Right ventricle myocardium superior (tissue), 1 donor: ENCODE results near the gene PARVG. TPM values are rescaled to one million over a fixed set of nuclear protein-coding genes. Genes with fewer than 3 reads are reported as not detected.
"Not testable (repeated sequence)": the region's sequence is repeated elsewhere in the genome, so short reads cannot be mapped to it uniquely, and the experiment has no call there.

ENCODE experiments used
- ATAC-seq: fragments of 200-7000 bp; cut with Tn5 transposase; one replicate; pipeline ENCODE4 v1.9.1; 2020; ENCODE audit warnings: mild to moderate bottlenecking; ENCODE audit not compliant: poor library complexity
- DNase-seq: peaks from one replicate; pipeline ENCODE4 v3.0.0-alpha.2; 2020
- intact Hi-C: fragments of 100-400 bp; cut with DNase I; formaldehyde crosslinking; loops from one replicate; pipeline ENCODE4 v1.11.2; 2022
- total RNA-seq: library from RNA; stranded (reverse); fragmentation: NEBNext Ultra II Directional; extraction: Animal tissue kit (Norgen Biotek cat#: 25700); gene quantifications from one replicate; pipeline ENCODE4 v1.2.1, GENCODE V29; 2021
- donor health status: DM: no; HTN: yes; CAD: no; lungs with severe emphysema.

PARVG gene
- total RNA-seq, 1 donor from 2014 or later = 3.5 TPM

GRCh38 chr22:44219101-44219870 lies 38.6 kb downstream of the PARVG start:
- no peak for DNase-seq
- intact Hi-C loops = no loop called here
- ATAC-seq = no peak

DNA sequence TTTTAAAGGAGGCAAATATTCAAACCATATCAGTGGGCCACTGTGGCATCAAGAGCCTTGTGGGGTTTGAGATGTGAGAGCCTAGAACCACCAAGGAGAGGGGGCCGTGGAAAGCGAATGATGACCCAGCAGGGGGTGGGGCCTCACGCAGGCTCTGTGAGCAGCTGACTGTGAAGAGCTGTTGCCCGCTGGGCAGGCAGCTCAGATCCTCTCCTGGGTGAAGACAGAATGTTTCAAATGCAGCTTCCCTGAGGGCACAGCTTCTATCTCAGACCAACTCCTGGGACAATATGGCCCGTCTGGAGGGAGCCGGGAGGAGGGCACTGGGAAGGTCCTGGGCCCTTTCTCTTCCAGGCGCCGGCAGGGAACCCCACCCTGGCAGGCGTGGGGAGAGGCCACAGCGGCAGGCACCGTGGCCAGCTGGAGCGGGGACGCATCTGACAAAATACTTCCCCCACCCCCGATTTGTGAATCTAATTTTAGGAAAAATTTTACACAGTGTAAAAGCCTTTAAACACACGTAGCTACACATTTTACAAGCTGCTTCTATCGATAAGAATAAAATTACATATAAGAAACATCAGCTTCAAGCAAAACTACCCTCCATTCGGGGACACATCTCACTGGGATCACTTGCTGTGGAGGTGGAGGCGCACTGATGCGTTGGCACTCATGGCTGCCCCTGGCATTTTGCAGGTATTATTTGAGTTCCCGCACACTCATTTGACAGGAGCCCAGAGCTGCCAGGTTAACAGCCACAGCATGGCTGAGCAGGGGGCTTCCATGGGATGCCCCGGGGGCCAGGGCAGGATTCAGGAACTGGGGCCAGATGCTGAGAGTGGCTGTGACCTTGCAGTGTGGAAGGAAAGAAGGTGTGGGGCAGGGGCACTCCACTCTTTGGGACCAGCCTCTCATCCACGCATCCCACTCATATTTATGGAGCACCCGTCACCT lies 40.3 kb downstream of the PARVG start:
- ATAC-seq = no peak
- intact Hi-C loops = no loop called here
- peak; percentile 15 for DNase-seq

DNA sequence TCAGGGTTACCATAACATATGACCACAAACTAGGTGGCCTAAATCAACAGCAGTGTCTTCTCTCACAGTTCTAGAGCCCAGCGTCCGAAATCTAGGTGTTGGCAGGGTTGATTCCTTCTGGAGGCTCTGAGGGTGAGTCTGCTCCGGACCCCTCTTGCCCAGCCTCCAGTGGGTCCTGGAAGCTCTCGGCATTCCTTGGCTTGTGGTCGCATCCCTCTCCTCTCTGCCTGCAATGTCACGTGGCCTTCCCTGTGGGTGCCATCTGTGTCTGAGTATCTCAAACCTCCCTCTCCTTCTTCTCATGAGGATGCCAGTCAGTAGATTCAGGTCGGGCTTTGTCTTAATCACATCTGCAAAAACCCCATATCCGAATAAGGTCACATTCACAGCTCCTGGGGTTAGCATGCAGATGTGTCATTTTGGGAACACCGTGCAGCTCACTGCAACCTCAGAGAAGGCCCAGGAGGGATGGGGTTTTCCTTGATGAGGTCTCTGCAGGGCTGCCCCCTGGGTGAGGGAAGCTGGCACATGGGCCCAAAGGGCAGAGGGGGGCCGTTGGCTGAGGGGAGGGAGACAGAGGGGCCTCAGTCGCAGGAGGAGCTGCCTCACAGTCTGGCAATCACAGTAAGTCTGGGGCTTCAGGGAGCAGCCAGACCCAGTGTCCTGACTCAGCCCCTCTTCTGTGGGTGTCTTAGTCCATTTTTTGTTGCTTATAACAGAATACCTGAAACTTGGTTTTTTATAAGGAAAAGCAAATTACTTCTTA lies 41.2 kb downstream of the PARVG start:
- no peak for ATAC-seq
- peak; percentile 13 for DNase-seq
- intact Hi-C loops = no loop called here

DNA sequence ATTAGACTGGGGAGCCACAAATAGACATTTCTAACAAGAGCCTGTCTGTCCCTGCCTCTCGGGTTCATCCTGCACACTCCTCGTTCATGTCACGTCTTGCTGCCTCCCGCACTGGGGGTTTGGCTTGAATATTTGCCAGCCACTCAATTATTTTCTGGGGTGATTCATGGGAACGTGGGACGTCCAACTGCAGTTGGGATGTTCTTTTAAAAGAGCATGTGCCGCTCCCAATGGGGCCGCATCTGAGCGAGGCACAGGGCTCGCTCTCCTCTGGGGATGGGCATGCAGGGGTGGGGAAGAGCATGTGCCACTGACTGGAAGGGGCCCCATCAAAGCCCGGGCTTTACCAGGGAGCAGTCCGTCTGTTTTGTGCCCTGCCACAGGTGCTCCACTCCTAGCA lies 43.4 kb downstream of the PARVG start:
- intact Hi-C loops = no loop called here
- no peak for DNase-seq
- ATAC-seq = no peak

DNA sequence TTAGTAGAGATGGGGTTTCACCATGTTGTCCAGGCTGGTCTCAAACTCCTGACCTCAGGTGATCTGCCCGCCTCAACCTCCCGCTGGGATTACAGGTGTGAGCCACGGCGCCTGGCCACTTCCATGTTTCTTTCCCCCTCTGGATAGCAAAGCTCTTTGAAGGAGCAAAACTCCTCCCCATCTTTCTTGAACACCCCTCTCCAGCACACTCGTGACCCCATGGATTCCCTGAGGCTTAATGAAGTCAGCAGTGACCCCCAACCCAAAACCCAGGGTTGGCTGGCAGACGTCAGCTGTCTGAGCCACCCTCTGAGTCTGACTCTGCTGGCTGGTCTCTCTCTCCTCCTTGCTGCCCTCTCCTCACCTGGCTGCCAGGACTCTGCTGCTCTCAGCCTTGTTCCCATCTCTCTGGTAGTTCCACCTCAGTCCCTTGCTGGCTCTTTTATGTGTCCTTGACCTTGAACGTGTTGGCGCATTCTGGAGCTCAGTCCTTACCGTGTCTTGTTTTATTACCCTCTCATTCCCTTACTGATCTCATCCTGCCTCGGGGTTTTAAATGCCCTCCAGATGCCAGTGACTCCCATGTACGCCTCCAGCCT lies 44.5 kb downstream of the PARVG start:
- ATAC-seq (no peak), DNase-seq (no peak)
- intact Hi-C loops = no loop called here

DNA sequence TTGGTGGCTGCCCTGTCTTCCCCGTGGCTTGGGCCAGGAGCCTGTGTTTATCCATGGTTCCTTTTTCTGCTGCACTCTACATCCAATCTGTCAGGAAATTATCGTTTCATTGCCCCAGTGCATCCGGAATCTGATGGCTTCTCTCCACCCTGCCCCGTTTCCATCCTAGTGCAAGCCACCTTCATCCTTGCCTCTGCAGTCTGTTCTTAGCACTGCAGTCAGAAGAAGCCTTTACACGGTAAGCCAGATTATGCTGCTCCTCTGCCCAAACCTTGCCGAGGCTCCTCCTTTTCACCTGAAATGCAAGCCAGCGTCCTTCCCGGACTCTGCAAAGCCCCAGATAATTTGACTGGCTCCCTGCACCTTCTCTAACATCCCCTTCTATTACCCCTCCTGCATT lies 45.1 kb downstream of the PARVG start:
- no peak for ATAC-seq
- no peak for DNase-seq
- intact Hi-C loops = no loop called here

DNA sequence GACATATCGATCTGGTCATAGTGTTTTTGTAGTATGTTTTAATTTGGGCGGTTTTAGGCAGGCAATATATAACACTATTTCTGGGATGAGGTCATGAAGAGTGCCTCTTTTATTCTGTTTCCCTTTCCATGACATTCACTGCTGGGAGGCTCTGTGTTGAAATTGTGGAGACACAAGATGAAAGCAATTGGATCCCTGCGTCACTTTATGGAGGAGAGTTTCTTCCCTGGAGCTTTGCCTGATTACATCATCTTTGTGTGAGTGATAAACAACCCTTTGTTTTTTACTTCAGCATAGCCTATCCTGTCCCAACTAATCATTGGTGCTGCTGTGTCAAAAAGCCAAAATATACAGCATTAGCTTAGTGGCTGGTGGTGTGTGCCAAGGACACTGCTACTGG lies 48.6 kb downstream of the PARVG start:
- ATAC-seq = no peak
- intact Hi-C loops = no loop called here

GRCh38 chr22:44229809-44230208 lies 49.1 kb downstream of the PARVG start:
- intact Hi-C loops = no loop called here
- ATAC-seq (no peak), DNase-seq (no peak)

More for the DNA sequence above, 48.6 kb downstream of the PARVG start:
- DNase-seq = no peak

DNA sequence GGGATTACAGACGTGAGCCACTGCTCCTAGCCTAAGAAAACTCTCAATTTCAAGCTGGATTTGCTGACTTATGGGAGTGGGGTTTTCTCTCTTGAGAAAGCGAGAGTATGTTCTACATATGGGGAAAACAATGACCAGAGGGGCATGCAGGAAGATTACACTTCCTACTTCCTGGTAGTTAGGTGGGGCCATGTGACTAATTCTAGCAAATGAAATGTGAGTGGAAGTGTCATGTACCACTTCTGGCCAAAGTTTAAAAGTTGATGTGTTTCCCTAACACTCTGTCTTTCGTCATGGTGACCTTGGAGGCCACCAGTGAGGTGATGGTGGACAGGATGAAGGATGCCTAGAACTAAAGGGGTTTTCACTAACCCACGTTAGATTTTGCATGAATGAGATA lies 50.5 kb downstream of the PARVG start:
- intact Hi-C loops = no loop called here
- ATAC-seq (no peak), DNase-seq (no peak)

DNA sequence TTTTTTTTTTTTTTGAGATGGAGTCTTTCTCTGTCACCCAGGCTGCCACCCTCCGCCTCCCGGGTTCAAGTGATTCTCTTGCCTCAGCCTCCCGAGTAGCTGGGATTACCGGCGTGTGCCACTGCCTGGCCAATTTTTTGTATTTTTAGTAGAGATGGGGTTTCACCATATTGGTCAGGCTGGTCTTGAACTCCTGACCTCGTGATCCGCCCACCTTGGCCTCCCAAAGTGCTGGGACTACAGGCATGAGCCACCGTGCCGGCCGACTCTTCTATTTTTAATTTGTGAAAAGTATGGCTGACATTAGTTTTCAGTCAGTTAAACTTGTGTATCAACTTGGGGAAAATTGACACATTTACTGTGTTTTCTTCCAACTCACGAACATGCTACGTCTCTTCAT lies 53.6 kb downstream of the PARVG start:
- ATAC-seq, intact Hi-C loops, DNase-seq: not testable (repeated sequence)

DNA sequence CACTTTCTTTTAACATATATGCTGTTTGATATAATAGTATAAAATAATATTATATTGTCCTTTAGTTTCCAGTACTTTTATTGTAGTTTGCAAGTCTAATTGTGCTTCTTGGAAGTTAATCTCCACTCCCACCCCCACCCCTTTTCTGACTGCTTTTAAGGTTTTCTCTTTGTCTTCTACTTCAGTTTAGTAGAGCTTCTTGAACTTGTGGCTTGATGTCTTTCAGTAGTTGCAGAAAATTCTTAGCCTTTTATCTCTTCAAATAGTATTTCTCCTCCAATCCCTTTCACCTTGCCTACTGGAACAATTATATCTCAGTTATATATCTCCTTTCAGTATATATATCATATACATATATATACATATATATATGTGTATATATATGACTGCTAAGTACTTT lies 56.6 kb downstream of the PARVG start:
- DNase-seq (no peak), ATAC-seq (no peak)
- intact Hi-C loops = no loop called here

DNA sequence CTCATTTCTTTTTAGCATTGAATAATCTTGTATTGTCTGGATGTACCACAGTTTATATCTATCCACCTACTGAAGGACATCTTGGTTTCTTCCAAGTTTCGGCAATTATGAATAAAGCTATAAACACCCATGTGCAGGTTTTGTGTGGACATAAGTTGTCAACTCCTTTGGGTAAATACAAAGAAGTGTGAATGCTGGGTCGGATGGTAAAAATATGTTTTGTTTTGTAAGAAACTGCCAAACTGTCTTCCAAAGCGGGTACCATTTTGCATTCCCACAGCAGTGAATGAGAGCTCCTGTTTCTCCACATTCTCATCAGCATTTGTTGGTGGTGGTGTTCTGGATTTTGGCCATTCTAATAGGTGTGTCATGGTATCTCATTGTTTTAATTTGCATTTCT lies 60.4 kb downstream of the PARVG start:
- ATAC-seq, DNase-seq: not testable (repeated sequence)
- intact Hi-C loops = loop anchor here (10.0 kb wide), 1 partner anchor 74 kb away; the partner anchor contains the start of gene SHISAL1

DNA sequence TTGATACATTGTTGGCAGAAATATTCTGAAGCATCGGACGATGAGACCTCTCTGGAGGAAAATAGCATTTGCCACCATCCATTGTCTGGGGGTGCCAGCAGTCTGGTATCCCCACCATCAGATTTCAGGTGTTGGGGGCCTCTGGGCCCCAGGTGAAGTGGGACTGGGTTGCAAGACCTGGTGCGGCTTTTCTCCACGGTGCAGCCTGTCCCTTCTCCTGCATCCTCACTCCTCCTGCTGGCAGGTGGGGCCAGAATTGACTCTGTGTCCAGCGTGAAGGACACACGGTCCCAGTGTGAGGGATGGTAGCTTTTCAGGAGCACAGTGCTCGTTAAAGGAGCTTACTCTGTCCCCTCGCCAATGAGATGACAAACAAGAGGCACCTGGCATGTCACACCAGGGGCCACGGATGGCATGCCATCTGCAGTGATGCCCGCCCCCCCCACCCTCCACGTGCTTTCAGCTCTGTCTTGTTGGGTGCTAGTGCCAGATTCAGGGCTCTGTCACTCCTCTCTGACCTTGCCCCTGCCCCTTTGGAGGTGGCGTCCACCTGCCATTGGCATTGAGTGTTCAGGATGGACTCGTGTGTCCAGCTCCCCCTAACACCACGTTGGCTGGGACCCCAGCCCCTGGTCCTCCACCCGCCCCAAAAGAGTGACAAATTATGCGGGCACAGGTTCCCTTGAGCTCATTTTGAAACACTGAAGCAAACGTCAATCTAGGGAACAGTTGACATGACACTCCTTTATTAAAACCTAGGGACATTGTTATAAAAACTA lies 62.4 kb downstream of the PARVG start:
- no peak for DNase-seq
- intact Hi-C loops = loop anchor here (10.0 kb wide), 1 partner anchor 72 kb away; the partner anchor contains the start of gene SHISAL1
- ATAC-seq = no peak

DNA sequence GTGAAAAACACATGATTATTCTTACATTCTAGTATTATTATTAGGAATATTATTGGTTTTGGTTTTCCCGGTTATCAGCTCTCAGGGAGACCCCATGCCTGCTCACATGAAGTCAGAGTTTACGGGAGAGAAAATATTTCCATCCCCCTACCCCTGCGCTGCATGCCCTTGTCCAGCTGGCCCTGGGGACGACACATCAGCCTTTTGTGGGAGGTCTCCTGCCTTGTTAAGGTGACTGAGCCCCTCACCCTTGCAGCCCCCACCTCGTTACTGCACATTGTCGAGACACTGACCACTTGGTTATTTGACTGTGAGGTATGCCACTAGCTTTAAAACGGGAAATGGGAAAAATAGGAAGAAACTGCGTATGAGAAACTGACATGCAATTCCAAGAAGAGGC lies 63.0 kb downstream of the PARVG start:
- intact Hi-C loops = loop anchor here (10.0 kb wide), 1 partner anchor 71 kb away; the partner anchor contains the start of gene SHISAL1
- DNase-seq (no peak), ATAC-seq (no peak)

DNA sequence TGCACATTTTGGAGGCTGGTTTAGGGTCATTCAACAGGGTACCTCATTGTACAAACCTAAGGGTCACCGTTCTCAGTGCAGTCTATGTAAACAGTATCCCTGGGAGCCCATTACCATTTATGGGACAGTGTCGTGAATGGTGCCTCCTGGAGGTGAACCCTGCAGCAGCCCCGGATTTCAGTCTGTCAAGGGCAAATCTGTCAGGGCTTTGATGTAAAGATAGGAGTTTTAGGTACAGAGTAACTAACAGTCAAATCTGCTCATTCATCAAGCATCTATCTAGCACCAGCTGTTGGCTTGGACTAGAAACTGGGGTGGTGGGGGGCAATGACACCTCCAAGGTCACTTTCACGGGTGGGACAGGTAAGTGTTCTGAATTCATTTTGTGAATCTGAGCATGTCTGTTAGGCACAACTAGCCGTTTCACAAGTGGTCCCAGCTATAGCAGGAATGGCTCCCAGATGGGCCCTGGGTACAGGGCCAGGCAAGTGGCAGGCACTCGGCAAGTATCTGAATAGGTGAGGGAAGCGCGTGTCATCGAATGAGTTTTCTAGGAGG lies 63.6 kb downstream of the PARVG start:
- no peak for DNase-seq
- intact Hi-C loops = loop anchor here (10.0 kb wide), 1 partner anchor 70 kb away; the partner anchor contains the start of gene SHISAL1
- ATAC-seq = no peak

GRCh38 chr22:44245438-44245837 lies 64.7 kb downstream of the PARVG start:
- DNase-seq (peak; percentile 55), ATAC-seq (peak; percentile 91)
- intact Hi-C loops = loop anchor here (10.0 kb wide), 1 partner anchor 69 kb away; the partner anchor contains the start of gene SHISAL1

GRCh38 chr22:44245867-44246266 lies 65.1 kb downstream of the PARVG start:
- intact Hi-C loops = loop anchor here (10.0 kb wide), 1 partner anchor 69 kb away; the partner anchor contains the start of gene SHISAL1
- ATAC-seq (no peak), DNase-seq (no peak)
